ENCODE data around the gene TMEM106A.
"Not testable (repeated sequence)": the region's sequence is repeated elsewhere in the genome, so short reads cannot be mapped to it uniquely, and the experiment has no call there.

The TMEM106A gene

GRCh38 chr17:43226393-43226792 lies 14.7 kb downstream of the TMEM106A start:
- Mint-ChIP-seq H3K27me3 (no peaks in the 10 kb centered on the region), H3K27ac (no peak overlapping the region), H3K9me3 (no peaks in the 10 kb centered on the region), H3K36me3 (ENCODE audit: low read depth) (peaks cover 13% of the 10 kb centered on the region), H3K4me3 (no peak overlapping the region), H3K4me1 (ENCODE audit: low read depth) (peaks cover 5% of the 10 kb centered on the region)

- not testable (repeated sequence) for H3K27ac Mint-ChIP-seq; H3K4me1 Mint-ChIP-seq (ENCODE audit: low read depth); H3K9me3 Mint-ChIP-seq; H3K4me3 Mint-ChIP-seq; H3K27me3 Mint-ChIP-seq
- peaks cover 13% of the 10 kb centered on the region for H3K36me3 Mint-ChIP-seq (ENCODE audit: low read depth)
Observed at GRCh38 chr17:43228020-43228782, 16.5 kb downstream of the TMEM106A start, which contains the start of gene CCDC200. TSS of gene CCDC200 (minus strand) at chr17:43228623. CDS start at chr17:43228554, 69 bp downstream.

- not testable (repeated sequence) for H3K36me3 Mint-ChIP-seq (ENCODE audit: low read depth); H3K4me3 Mint-ChIP-seq; H3K4me1 Mint-ChIP-seq (ENCODE audit: low read depth); H3K9me3 Mint-ChIP-seq; H3K27me3 Mint-ChIP-seq; H3K27ac Mint-ChIP-seq
Observed at GRCh38 chr17:43231205-43232020, 19.7 kb downstream of the TMEM106A start.

- H3K27me3 Mint-ChIP-seq; H3K27ac Mint-ChIP-seq; H3K36me3 Mint-ChIP-seq (ENCODE audit: low read depth); H3K9me3 Mint-ChIP-seq; H3K4me1 Mint-ChIP-seq (ENCODE audit: low read depth): not testable (repeated sequence)
- peak overlapping the region; percentile 27 for H3K4me3 Mint-ChIP-seq
Observed at GRCh38 chr17:43232021-43232699, 20.5 kb downstream of the TMEM106A start.

GRCh38 chr17:43233263-43233662 lies 21.6 kb downstream of the TMEM106A start:
- not testable (repeated sequence) for H3K27me3 Mint-ChIP-seq; H3K27ac Mint-ChIP-seq; H3K4me3 Mint-ChIP-seq; H3K36me3 Mint-ChIP-seq (ENCODE audit: low read depth); H3K9me3 Mint-ChIP-seq; H3K4me1 Mint-ChIP-seq (ENCODE audit: low read depth)

GRCh38 chr17:43233877-43234276 lies 22.2 kb downstream of the TMEM106A start, which contains the start of gene RNU2-1:
TSS of gene RNU2-1 (minus strand) at chr17:43233977.
- H3K4me3 Mint-ChIP-seq; H3K27me3 Mint-ChIP-seq; H3K4me1 Mint-ChIP-seq (ENCODE audit: low read depth); H3K9me3 Mint-ChIP-seq; H3K27ac Mint-ChIP-seq; H3K36me3 Mint-ChIP-seq (ENCODE audit: low read depth): not testable (repeated sequence)

GRCh38 chr17:43239597-43239996 lies 27.9 kb downstream of the TMEM106A start:
- not testable (repeated sequence) for H3K4me1 Mint-ChIP-seq (ENCODE audit: low read depth); H3K27me3 Mint-ChIP-seq; H3K9me3 Mint-ChIP-seq; H3K36me3 Mint-ChIP-seq (ENCODE audit: low read depth); H3K27ac Mint-ChIP-seq; H3K4me3 Mint-ChIP-seq

- H3K36me3 Mint-ChIP-seq (ENCODE audit: low read depth); H3K4me3 Mint-ChIP-seq; H3K4me1 Mint-ChIP-seq (ENCODE audit: low read depth); H3K27me3 Mint-ChIP-seq; H3K27ac Mint-ChIP-seq; H3K9me3 Mint-ChIP-seq: not testable (repeated sequence)
Observed at GRCh38 chr17:43240596-43241352, 29.1 kb downstream of the TMEM106A start.

- H3K4me1 Mint-ChIP-seq (ENCODE audit: low read depth); H3K9me3 Mint-ChIP-seq; H3K36me3 Mint-ChIP-seq (ENCODE audit: low read depth); H3K4me3 Mint-ChIP-seq; H3K27me3 Mint-ChIP-seq; H3K27ac Mint-ChIP-seq: not testable (repeated sequence)
Observed at GRCh38 chr17:43246456-43246855, 34.8 kb downstream of the TMEM106A start.

All from stimulated activated naive CD8-positive, alpha-beta T cell treated with anti-CD3 and anti-CD28 coated beads, Interleukin-15, Interleukin-2, amounts not matched to agents 100 ng/mL and 50 ng/mL, for 24 hours (primary cell).